Activated CD4-positive, alpha-beta T cell treated with anti-CD3 and anti-CD28 coated beads for 24 hours (primary cell): Measurements from ENCODE around the gene UQCRQ.

Experiments used
- DNase-seq, 2 donors: peaks; one replicate each; pipeline ENCODE4 v3.0.0-alpha.2; 2020; ENCODE audit warnings: low read depth in 2 of 2

Gene UQCRQ

DNA sequence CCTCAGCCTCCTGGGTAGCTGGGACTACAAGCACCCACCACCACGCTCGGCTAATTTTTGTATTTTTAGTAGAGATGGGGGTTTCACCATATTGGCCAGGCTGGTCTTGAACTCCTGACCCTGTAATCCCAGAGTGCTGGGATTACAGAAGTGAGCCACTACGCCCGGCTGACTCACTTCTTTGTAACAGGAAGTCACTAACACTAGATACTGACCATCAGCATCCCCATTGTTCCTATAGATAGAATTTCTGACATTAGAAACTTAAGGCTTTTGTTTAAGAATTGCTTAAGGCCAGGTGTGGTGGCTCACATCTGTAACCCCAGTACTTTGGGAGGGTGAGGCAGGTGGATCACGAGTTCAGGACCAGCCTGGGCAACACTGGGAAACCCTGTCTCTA is 49.2 kb downstream of the UQCRQ start:
- no peak for DNase-seq

DNA sequence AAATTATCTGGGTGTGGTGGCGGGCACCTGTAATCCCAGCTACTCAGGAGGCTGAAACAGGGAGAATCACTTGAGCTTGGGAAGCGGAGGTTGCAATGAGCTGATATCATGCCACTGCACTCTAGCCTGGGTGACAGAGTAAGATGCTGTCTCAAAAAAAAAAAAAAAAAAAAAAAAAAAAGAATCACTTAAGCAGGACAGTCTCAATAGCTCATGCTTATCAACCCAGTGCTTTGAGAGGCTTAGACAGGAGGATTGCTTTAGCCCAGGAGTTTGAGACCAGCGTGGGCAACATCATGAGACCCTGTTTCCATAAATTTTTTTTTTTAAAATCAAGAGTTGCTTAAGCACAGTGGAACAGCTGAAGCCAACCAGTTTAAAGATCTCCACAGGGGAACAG is 49.6 kb downstream of the UQCRQ start:
- DNase-seq: no peak
